GM12878 (cell line): ENCODE results near the gene SLC1A2.

ENCODE experiments used
- BCL11A ChIP-seq: IDR thresholded peaks from 2 replicates; pipeline ENCODE4 v1.6.1; 2011; ENCODE audit warnings: low read depth, low read length
- CTCF ChIP-seq, 3 experiments: IDR thresholded peaks in 2 of 3; conservative IDR thresholded peaks in 1 of 3; 2 replicates each; pipeline ENCODE4 v1.5.1; 2011; ENCODE audit warnings: low read depth in 3 of 3, low read length in 3 of 3, mild to moderate bottlenecking in 3 of 3, control low read depth in 2 of 3, moderate library complexity in 2 of 3, inconsistent platforms in 1 of 3, mixed read lengths in 1 of 3; ENCODE audit not compliant: control insufficient read depth in 2 of 3, insufficient read depth in 1 of 3; ENCODE audit errors: extremely low read depth in 1 of 3
- E2F8 ChIP-seq: fragments of 450-650 bp; IDR thresholded peaks from 2 replicates; pipeline ENCODE4 v1.6.1; 2018; ENCODE audit warnings: mild to moderate bottlenecking, low read depth, moderate library complexity; ENCODE audit not compliant: partially characterized antibody
- MXI1 ChIP-seq: fragments of 150-350 bp; IDR thresholded peaks from 2 replicates; pipeline ENCODE4 v1.6.1; 2011; ENCODE audit warnings: low read depth, mild to moderate bottlenecking, inconsistent platforms, low read length, improper control_type of control experiment
- RAD21 ChIP-seq: IDR thresholded peaks from 2 replicates; pipeline ENCODE4 v1.6.1; 2011; ENCODE audit warnings: mild to moderate bottlenecking, low read depth, low read length, moderate library complexity; ENCODE audit not compliant: insufficient read depth
- RCOR1 ChIP-seq: conservative IDR thresholded peaks from 2 replicates; pipeline ENCODE4 v1.6.1; 2012; ENCODE audit warnings: low read depth, low read length, improper control_type of control experiment
- TCF12 ChIP-seq: IDR thresholded peaks from 2 replicates; pipeline ENCODE4 v1.6.1; 2011; ENCODE audit warnings: low read depth, mild to moderate bottlenecking, low read length
- TCF7 ChIP-seq: IDR thresholded peaks from 2 replicates; pipeline ENCODE4 v1.6.1; 2014; ENCODE audit warnings: antibody characterized with exemption, borderline replicate concordance

- no peak for TF ChIP-seq RCOR1
- TF ChIP-seq MXI1: no peak
- no peak for TF ChIP-seq CTCF (IDR thresholded peaks at IDR 0.05 in 2 of 3, conservative IDR thresholded peaks at IDR 0.05 in 1 of 3; ENCODE audit: control insufficient read depth in 2 of 3, extremely low read depth in 1 of 3, insufficient read depth in 1 of 3, low read depth in 3 of 3, low read length in 3 of 3)
- TF ChIP-seq BCL11A: no peak
- no peak for TF ChIP-seq TCF7
- TF ChIP-seq RAD21: no peak
- TF ChIP-seq TCF12: no peak
- no peak for TF ChIP-seq E2F8
These were observed 82.0 kb downstream of the SLC1A2 start for GRCh38 chr11:35337136-35337913.
